ENCODE measurements around the gene SLN.

Gene SLN

DNA sequence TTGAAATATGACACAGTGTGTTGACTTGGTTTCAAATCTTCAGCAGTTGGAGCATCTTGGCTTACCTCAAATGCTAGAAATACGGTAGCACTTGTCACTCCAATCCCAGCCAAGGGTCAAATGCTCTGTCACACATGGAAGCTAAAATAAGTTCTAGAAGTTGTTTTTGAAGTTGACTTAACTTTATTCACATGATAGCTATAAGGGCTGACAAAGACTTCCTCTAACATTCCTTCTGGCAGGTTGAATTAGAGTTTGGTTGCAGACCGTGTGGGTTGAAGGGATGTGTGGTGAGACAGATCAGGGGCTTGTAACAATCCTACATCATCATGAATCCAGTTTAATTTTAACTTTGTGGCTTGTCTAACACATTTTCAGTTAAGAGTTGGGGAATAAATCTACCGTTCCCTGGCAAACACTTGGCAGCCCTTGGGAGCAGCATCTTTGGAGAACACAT lies 4.6 kb downstream of the SLN start:
- no peak for DNase-seq (ENCODE audit: insufficient read length, low spot score)
- TF ChIP-seq POLR2A (IDR thresholded peaks at IDR 0.05; ENCODE audit: low read depth, low read length): no peak
- no peak for FAIRE-seq

DNA sequence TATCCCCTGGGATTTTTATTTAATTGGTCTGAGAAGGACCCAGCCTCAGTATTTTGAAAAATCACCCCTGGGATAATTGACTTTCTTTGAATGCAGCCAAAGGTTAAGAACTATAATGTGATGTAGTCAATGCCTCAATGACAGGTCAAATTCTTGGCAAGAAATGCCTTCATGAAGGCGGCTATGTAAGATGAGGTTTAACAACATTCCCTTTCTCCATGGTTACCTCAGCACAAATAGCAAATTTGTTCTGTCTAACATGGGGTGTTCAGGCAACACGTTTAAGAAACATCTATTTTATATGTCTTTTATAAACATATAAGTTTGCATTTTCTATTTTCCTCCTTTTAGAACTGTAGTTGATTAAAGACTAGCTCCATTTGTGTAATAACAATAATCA lies 5.3 kb downstream of the SLN start:
- DNase-seq (ENCODE audit: insufficient read length, low spot score) (no peak), FAIRE-seq (no peak)
- TF ChIP-seq POLR2A (IDR thresholded peaks at IDR 0.05; ENCODE audit: low read depth, low read length): no peak

DNA sequence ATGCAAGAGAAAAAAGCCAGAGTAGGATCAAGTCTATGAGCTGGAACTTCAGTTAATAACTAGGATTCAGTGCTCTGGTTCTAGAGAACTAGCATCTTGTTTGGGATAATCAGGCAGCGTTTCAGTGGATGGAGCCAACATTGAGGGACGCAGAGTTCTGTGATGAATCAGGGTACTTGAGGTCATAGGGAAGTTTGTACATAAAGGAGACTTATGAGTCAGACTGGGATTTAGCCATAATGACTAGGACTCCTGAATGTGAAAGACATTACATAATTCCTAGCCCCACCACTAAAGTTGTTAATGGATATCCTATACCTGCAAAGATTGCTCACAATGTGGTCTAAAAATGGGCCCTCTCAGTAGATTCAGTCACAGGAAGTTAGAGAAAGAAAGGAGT lies 6.8 kb downstream of the SLN start:
- DNase-seq (ENCODE audit: insufficient read length, low spot score): peak; percentile 33
- TF ChIP-seq POLR2A (IDR thresholded peaks at IDR 0.05; ENCODE audit: low read depth, low read length): no peak
- peak; percentile 58 for FAIRE-seq

DNA sequence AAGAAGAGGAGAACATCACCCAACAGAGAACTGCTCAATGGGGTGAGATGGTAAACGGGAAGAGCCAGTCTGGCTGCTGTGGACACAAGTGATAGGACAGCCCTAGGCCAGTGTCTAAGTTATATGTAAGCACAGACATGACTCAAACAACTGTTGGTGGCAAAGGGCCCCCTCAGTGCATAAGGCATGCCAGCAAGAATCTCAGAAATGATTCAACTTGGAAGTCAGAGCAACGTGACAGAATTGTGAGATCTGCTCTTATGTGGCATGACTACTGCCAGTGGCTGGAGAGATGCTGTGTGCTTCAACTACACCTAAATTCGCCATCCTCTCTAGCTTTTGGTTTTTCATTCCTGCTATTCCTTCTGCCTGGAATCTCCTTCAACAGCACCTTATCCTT lies 7.4 kb downstream of the SLN start:
- no peak for FAIRE-seq
- no peak for DNase-seq (ENCODE audit: insufficient read length, low spot score)
- no peak for TF ChIP-seq POLR2A (IDR thresholded peaks at IDR 0.05; ENCODE audit: low read depth, low read length)

DNA sequence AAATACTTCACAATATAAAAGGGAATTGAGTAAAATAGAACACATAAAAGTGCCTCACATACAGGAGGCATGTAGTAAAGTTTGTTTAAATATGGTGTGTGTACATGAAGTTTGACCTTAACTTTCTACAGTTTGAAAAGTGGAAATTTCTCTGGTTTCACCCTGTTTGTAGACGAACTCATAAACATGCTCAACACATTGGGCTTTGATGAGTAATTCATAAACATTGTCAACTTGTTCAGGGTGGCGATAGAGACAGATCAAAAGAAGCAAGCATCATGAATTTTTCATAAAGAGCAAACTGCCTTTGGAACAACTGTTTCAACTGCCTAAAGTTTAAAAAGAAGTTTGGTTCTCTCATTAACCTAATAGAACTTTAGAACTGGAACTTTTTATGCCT lies 9.1 kb downstream of the SLN start:
- FAIRE-seq (no peak), DNase-seq (ENCODE audit: insufficient read length, low spot score) (no peak)
- no peak for TF ChIP-seq POLR2A (IDR thresholded peaks at IDR 0.05; ENCODE audit: low read depth, low read length)

DNA sequence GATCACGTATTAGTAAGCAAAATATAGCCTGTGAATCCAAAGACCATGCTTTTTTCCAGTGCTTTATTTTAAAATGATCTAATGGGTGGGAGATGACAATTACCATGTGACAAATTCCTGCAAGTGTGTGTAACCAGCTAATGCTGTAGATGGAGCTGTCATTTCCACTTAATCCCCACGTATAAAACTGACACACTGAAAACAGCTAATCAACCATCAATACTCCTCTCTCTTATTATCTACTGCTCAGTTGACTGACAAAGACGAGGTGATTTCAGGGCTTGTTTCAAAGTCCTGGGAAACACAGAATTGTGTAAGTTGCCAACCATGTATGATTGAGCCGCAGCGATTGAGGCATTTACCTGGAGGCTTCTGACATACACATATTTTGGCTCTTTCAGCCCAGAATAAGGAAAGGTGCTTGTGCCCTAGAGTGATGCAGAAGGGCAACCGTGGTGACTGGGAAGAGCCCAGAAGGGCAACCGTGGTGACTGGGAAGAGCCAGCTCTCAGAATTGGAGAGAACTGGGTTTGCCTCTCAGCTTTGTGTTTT lies 9.7 kb downstream of the SLN start:
- no peak for TF ChIP-seq POLR2A (IDR thresholded peaks at IDR 0.05; ENCODE audit: low read depth, low read length)
- DNase-seq (ENCODE audit: insufficient read length, low spot score) (no peak), FAIRE-seq (no peak)

DNA sequence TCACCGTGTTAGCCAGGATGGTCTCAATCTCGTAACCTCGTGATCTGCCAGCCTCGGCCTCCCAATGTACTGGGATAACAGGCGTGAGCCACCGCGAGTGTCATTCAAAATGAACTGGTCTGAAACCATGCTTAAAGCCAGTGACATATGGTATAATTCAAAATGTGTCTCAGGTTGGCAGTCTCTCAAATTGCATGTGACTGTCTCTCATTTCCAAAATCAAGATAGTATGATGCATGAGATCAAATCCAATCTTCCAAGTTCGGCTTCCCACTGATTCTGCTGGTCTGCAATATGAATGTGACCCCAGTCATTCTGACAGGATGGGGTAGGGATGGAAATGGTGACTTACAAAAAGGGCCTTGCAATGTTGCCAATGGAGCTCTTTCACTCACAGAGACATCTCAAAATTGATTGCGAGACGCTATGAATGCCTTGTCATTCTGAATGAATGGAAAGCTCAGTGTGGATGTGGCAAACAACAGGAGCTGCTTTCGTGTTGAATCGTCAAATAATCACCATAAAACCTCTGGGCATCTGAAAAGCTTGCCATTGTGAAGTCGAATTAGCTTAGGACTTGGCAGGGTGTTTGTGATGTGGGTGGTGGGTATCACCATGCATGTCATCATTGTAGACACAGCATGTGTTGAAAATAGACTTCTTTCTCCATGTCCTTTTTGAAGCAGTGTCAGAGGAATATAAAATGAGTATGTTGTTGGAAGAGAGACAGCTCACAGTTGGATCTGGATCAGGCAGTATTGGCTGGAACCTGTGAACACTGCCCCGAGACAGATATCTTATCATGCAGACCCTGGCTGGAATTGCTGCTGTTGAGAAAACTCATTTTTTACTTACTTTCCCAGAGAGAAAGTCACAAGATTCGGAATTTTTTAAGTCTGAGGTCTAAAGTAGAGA lies 12.2 kb downstream of the SLN start:
- DNase-seq (ENCODE audit: insufficient read length, low spot score) (no peak), FAIRE-seq (no peak)

DNA sequence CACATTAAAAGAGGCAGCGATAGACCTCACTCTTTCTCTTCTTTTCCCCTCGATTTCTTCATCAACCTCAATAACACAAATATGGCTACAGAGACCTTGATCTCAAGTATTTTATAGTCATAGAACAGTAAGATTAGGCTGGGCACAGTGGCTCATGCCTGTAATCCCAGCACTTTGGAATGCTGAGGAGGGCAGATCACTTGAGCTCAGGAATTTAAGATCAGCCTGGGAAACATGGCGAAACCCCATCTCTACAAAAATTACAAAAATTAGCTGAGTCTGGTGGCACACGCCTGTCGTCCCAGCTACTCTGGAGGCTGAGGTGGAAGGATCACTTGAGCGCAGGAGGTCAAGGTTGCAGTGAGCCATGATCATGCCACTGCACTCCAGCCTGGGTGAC lies 14.6 kb downstream of the SLN start:
- no peak for TF ChIP-seq POLR2A (IDR thresholded peaks at IDR 0.05; ENCODE audit: low read depth, low read length)
- no peak for DNase-seq (ENCODE audit: insufficient read length, low spot score)
- no peak for FAIRE-seq

More for the DNA sequence above, 12.2 kb downstream of the SLN start:
- TF ChIP-seq POLR2A (IDR thresholded peaks at IDR 0.05; ENCODE audit: low read depth, low read length): no peak

DNA sequence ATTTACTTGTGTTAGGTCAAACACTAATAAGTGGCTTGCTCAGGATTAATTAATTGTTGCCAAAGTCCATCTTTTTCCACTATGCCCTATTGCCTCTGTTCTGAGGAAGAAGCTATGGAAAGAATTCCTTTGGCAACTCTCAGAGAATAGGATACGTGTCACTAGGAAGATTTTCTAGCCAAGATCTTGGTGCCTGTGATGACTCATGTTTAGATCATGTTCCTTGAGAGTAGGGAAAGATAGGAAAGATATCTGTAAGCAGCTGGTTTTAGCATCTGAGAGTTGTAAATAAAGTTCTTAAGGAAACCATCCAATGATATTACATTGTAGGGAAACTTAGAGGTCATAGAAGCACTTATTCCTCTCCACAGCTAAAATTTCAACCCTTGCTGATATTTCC lies 15.7 kb downstream of the SLN start:
- DNase-seq (ENCODE audit: insufficient read length, low spot score): peak; percentile 9
- FAIRE-seq: peak; percentile 62

DNA sequence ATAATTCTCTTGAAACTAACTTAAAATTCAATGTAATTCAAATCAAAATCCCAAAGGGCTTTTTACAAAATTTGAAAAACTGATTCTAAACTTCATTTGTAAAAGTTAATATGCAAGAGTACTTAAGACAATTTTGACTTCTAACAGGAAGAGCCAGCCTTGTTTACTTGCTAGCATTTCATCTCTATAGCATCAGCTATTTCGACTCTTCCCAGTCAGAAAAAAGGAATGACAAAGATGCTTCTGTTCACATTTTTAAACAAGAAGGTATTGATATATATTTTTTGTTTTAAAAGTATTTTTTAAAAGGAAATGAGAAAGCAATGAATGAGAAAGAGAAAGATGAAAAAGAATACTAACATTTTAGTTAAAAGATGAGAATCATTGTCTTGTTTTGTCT lies 16.4 kb downstream of the SLN start:
- FAIRE-seq (no peak), DNase-seq (ENCODE audit: insufficient read length, low spot score) (no peak)
- no peak for TF ChIP-seq POLR2A (IDR thresholded peaks at IDR 0.05; ENCODE audit: low read depth, low read length)

More for the DNA sequence above, 15.7 kb downstream of the SLN start:
- TF ChIP-seq POLR2A (IDR thresholded peaks at IDR 0.05; ENCODE audit: low read depth, low read length): no peak

DNA sequence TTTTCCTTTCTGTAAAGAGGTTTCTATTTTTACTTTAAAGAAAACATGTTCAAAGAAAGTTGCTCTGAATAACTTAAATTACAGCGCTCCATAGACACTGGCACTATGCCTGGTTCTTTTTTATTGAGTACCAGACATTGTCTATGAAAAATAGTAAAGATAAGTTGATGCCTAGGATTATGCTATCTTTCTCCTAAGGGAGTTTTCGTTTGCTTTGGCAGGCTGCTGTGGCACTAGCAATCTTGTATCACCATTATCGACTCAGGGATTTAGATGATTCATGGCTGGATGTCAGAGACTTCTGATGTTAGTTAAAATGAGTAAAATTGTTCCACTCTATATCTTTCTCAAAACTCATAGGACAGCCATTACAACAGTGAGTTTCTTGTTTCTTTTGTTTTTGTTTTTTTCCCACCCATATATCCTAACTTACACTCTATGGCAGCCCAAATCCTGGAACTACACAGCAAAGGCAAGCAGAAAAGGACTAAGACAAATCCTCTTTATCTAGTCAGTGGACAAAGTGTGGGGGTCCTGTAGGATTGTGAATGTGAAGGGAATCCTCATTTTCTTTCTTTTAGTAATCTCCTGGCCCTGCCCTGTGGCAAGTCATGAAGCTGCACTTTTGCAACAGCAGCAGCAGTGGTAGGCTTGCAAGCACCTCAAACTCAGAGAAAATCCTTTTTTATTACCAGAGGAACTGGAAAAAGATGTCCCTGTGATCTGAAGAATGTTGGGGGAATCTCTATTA lies 20.7 kb downstream of the SLN start:
- no peak for TF ChIP-seq POLR2A (IDR thresholded peaks at IDR 0.05; ENCODE audit: low read depth, low read length)
- FAIRE-seq (no peak), DNase-seq (ENCODE audit: insufficient read length, low spot score) (no peak)

DNA sequence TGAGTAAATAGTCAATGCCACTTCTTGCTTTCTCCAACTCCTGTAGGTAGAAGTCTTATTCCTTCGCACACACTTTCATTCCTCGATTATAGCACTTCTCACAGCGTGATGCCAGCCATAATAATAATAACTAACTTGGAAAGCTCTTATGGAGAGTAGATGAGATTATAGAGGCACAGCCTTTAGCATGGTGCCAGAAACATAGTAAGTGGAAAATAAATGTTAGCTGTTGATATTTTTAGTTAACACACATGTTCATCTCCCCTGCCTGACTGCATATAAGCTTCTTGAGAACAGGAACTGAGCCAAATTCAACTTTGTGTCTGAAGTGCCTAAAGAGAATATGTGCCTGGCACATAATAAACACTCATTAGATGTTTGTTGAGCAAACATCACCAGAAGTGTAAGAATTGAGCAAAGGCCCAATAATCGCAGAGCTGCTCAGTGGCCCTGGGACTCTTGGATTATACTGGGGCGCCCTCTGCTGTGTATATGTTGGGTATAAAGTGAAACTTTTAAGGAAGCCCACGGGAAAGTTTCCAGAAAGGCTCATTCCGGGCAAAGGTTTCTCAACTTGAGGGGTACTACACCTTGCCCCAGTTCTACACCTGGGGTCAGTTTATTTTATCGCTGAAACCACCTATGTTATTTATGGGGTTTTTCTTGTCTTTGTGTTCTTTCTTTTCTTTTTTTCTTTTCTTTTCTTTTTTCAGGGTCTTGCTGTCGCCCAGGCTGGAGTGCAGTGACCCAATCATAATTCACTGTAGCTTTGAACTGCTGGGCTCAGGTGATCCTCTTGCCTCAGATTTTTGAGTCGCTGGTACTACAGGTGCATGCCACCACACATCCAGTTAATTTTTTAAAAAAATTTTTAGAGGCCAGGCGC lies 22.3 kb downstream of the SLN start:
- TF ChIP-seq POLR2A (IDR thresholded peaks at IDR 0.05; ENCODE audit: low read depth, low read length): no peak
- DNase-seq (ENCODE audit: insufficient read length, low spot score) (no peak), FAIRE-seq (no peak)

DNA sequence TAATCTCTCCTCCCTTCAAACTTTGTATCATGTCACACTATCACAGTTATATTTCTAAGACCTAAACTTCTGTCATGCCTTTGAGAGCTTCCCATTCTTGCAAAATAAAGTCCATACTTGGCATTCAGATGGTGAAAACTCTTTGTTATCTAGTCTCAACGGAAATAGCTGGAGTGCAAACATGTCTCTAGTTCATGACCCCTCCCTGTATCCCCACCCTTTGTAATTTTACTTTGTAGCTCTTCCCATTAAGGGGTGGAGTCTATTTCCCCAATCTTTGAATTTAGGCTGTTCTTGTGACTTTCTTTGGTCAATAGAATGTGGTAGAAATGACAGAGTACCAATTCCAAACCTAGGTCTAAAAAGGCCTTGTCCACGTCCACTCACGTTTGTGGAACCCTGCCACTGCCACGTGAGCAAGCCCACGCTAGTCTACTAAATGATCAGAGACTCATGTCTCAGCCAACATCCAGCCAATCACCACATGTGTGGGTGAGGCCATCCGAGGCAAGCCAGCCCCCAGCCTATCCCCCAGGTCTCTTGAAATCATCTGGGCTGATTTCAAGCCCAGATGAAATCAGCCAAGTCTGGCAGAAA lies 23.4 kb downstream of the SLN start:
- FAIRE-seq (no peak), DNase-seq (ENCODE audit: insufficient read length, low spot score) (no peak)
- TF ChIP-seq POLR2A (IDR thresholded peaks at IDR 0.05; ENCODE audit: low read depth, low read length): no peak
